GM12865 (cell line): ENCODE results near the gene SRPRB.

ENCODE experiments used
- DNase-seq: peaks from one replicate; pipeline ENCODE4 v3.0.0; 2010; ENCODE audit warnings: low read depth
- H3K4me3 ChIP-seq: 2 replicates; pipeline ENCODE4 v1.5.1; 2011; ENCODE audit warnings: mild to moderate bottlenecking, low read depth, low read length, control low read depth
- TF ChIP-seq, protein P1 (sequence below): IDR thresholded peaks from 2 replicates; pipeline ENCODE4 v1.5.1; 2011; ENCODE audit warnings: low read length, control low read depth, low read depth, inconsistent platforms; ENCODE audit not compliant: insufficient read depth; ENCODE audit errors: missing control alignments

The SRPRB gene, protein sequence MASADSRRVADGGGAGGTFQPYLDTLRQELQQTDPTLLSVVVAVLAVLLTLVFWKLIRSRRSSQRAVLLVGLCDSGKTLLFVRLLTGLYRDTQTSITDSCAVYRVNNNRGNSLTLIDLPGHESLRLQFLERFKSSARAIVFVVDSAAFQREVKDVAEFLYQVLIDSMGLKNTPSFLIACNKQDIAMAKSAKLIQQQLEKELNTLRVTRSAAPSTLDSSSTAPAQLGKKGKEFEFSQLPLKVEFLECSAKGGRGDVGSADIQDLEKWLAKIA

DNA sequence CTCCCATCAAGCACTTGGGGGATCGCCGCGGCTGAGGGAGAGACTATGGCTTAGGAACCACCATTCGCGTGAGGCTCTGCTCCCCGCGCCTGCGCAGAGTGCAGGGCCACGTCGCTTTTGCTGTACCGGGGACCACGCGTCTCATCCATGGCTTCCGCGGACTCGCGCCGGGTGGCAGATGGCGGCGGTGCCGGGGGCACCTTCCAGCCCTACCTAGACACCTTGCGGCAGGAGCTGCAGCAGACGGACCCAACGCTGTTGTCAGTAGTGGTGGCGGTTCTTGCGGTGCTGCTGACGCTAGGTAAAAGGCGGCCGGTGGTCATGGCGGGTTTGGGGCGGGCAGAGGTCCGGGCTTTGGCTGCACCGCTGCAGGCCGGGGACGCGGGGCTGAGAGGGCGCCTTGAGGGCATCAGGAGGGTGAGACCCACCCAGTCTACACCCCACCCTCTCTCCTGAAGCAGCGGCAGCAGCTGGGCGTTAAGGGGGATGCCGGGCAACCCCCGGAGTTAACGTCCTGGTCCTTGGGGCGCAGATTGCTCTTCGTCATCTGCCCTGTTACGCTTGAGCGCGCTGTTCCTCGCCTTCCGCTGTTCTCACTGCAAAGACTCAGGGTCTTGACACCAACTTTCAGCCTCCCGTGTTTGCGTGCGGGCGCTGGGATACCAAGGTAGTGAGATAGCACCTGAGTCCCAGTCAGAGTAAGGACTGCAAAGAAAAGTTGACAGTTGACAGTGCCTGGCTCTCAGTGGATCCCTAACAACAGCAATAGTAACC, at the start of gene SRPRB:
Gene SRPRB, plus strand, starts transcription at position 114 of the 774 bp plus-strand sequence. Its CDS starts 34 bp downstream, at position 148.
- peak within 1 kb of the TSS; percentile 73 for H3K4me3 ChIP-seq
- TF ChIP-seq, protein P1, sequence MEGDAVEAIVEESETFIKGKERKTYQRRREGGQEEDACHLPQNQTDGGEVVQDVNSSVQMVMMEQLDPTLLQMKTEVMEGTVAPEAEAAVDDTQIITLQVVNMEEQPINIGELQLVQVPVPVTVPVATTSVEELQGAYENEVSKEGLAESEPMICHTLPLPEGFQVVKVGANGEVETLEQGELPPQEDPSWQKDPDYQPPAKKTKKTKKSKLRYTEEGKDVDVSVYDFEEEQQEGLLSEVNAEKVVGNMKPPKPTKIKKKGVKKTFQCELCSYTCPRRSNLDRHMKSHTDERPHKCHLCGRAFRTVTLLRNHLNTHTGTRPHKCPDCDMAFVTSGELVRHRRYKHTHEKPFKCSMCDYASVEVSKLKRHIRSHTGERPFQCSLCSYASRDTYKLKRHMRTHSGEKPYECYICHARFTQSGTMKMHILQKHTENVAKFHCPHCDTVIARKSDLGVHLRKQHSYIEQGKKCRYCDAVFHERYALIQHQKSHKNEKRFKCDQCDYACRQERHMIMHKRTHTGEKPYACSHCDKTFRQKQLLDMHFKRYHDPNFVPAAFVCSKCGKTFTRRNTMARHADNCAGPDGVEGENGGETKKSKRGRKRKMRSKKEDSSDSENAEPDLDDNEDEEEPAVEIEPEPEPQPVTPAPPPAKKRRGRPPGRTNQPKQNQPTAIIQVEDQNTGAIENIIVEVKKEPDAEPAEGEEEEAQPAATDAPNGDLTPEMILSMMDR: no peak
- peak; percentile 97 for DNase-seq

DNA sequence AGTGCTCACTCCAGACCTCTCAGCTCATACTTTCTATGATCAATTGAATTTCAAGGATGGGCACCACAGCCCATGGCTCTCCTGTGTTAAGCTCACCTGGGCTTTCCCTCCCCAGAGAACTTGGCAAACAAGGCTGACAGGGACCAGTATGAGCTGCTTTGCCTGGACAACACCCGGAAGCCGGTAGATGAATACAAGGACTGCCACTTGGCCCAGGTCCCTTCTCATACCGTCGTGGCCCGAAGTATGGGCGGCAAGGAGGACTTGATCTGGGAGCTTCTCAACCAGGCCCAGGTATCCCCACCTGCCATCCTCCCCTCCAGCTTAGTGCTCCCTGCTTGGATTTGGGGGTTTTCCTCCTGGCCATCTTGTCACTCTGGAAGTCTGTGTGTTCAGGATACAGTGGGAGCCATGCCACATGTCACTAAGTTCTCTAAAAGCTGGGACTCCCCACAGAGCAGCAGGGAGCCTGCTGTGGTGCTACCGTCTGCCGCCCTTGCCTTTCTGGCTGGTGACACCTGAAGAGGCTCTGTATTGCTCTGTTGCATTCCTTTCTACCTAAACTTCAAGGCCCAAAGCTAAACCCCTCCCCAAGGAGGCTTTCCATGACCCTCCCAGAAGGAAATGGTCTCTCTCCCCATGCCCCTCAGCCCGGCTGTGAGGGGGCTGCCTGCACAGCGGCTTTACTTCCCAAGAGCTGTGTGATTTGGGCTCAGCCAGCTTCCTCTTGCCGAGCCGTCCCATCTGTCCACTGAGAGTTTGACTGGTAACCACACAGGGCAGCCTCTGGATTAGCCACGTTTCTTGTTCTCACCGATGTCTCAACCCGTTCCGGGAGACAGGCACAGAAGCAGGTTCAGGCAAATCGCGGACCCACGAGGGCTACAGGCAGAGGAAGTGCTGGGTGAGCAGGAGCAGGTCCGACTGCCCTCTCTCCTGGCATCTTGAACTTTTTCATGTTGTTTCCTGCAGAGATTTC, 48.6 kb upstream of the SRPRB start:
- TF ChIP-seq, protein P1: no peak
- no peak for DNase-seq
- no peak overlapping the region for H3K4me3 ChIP-seq

DNA sequence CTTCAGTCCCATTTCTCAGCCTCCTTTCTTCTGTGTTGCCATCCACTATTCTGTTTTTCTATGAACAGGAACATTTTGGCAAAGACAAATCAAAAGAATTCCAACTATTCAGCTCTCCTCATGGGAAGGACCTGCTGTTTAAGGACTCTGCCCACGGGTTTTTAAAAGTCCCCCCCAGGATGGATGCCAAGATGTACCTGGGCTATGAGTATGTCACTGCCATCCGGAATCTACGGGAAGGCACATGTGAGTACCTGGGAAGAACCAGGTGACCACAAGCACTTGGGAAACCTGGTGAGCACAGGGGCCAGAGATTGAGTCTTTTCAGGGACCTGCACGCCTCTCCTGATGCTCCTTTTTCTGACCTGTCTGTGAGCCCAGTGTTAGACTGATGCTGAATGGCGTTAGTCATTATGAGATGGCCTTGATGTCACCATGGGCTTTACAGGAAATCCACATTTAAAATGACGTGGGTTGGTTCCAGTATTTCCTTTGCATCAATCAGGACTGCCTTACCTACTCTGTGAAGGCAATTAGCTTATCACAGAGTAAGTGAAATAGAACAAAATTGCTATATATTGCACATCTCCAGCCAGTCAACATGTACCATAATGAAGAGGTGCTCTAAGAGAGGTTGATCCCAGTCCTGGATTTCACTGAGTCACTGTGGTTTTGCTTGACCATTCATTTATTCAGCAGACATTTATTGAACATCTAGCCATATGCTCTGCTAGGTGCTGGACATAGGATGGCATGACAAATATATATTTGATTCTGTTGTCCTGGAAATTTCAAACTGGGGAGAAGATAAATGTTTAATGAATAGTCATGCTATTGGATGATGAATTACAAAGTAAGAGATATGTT, 47.7 kb upstream of the SRPRB start:
- no peak for DNase-seq
- H3K4me3 ChIP-seq: no peak overlapping the region
- TF ChIP-seq, protein P1: no peak

DNA sequence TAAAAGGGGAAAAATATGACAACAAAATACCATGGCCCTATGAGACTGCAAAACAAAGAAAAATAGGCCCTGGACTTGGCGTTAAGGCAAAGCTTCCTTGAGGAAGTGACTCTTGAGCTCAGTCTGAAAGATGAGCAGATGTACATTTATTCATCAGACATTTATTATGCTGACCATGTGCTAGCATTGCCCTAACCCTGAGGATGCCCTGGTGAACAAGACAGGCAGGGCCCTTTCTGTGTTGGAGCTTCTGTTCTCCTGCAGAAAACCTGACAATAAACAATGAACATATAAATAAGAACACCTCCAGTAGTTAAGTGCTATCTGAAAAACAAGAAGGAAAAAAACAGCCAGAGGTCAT, 47.1 kb upstream of the SRPRB start:
- TF ChIP-seq, protein P1: no peak
- DNase-seq: no peak
- no peak overlapping the region for H3K4me3 ChIP-seq

DNA sequence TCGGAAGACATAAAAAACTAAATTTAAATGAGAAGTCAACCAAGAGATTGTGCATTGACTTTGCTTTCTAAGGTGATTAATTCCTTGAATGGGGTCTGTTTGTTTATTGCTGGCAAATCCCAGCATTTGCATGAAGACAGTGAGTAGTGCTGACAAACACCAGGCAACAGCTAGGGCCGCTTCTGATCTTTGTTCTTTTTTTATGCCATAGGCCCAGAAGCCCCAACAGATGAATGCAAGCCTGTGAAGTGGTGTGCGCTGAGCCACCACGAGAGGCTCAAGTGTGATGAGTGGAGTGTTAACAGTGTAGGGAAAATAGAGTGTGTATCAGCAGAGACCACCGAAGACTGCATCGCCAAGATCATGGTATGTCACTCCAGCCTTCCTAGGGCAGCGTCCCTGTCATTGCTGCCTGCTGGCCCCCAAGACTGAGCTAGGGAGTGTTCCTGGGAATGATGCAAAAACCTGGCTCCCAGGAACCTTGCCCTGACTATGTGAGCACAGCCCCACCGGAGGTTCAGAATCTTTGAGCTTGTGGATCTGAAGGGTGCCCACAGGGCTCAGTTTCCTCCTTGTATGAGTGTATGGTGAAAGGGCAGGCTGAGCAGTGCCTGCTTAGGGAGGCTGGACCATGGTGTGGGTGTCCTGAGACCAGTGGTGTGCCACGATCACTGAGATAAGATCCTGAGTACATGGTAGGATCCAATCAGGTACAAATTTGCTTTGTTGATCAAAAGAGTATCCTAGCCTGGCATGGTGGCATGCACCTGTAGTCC, 46.5 kb upstream of the SRPRB start:
- no peak overlapping the region for H3K4me3 ChIP-seq
- TF ChIP-seq, protein P1: no peak
- DNase-seq: no peak
